GM21515 (cell line): ENCODE measurements around the gene ABR.

Experiments used
- ATAC-seq: cut with Tn5 transposase; IDR thresholded peaks from one replicate; pipeline ENCODE4 v1.9.1; 2021; ENCODE audit not compliant: unreplicated experiment

The ABR gene

DNA sequence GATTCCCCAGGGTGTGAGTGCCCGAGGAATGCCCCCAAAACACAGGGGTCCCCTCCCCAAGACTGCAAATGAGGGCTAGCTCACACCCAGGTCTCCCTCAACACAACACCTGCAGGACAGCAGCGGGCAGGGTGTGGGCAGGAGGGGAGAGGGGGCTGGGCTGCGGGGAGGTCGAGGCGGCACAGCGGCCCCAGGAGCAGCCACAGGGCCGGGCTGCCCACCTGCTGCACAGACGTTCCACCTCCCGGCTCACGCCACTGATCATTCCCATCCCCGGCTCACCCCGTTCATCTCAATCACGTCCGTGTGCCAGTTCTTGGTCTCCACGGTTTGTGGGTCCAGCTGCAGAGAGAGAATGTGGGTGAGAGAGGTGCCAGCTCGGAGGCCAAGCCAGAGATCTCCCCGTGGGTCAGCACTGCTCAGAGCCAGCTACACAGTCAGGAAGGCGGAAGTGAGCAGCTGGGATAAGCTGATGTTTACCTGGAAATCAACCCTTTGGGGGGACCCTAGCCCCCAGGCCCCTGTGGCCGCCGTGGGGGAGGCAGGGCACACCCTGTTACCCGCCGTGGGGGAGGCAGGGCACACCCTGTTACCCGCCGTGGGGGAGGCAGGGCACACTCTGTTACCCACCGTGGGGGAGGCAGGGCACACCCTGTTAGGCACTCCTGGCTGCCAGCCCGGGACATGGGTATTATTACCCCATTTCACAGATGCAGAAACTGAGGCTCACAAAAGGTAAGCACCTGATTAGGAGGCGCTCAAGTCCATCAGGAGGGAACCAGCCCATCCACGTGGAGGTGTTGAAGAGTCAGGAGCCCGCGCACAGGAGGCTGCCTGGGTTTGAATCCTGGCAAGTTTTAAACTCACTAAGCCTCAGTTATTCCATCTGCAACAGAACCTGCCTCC, 166.7 kb downstream of the ABR start:
- ATAC-seq, result no peak

DNA sequence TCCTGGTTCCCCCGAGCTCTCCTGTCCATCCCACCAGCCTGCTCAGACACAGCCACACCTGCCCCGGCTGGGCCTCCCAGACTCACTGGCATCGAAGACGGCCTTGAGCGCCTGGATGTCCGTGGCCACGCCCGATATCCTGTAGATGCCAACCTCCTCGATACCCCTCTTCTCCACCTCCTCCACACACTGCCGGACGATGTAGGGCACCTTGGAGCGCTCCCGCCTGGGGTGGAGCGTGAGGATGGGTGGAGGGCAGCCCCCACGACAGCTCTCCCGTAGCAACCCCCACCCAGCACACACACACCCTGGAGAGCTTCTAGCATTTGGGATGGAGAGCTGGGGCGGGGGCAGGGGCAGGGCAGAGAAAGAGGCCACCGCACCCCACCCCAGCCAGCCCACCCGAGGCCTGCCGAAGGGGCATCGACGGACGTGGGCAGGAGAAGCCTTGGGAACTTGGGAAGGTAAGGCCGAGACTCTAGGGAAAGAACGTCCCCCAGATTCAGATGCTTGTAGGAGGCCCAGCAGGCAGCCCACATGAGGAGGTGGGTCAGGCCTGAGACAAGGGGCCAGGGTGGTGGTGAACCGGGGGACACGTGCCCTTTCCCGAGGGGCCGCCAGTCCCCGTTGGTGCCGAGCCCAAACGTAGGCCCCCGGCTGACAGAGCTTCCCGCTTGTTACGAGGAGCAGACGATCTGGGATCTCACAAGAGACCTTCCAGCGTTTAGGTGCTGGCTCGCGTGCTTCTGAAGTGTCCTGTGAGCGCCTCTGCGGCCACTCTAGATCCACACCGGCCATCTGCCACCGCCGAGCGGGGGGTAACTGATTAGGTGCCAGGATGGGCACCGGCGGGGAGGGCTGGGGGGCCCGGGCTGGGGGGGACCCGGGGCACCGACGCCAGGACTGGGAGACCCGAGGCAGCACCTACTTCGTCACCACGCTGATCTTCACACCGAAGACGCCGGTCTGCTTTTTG, 167.7 kb downstream of the ABR start:
- no peak for ATAC-seq

DNA sequence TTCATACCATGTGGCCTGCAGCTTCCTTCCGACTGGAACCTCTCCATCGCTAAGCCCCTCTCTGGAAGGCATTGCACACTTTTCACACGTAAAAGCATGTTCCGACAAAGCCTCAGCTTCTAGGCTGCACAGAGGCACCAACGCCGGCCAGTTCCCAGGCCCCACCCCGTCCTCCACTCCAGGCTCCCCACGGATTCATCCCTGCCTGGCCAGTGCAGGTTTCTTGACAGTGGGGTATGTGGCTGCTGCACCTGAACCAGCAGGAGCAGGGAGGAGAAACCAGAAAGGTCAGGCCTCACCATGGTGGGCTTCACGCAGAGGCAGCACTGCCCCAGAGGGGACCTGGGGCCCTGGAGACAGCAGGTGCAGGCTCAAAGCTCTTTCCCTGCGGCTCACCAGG, 168.6 kb downstream of the ABR start:
- ATAC-seq, result no peak

DNA sequence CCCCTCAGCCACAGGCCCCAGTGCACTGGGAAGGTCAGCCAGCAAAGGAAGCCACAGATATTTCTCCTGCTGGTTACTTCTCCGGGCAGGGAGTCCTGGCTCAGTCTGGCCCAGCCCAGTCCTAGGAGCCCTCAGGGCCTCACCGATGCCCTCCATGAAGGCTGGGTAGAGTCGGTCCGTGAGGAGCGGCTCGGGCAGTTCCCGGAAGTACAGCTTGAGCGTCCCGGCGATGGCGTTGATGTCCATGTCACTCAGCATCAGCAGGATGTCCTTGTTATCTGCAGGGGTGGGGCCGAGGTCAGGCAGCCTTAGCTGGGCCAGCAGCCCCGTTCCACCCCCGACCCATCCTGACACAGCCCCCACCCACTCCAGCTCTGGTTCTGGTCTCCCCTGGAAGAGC, 169.2 kb downstream of the ABR start:
- no peak for ATAC-seq

DNA sequence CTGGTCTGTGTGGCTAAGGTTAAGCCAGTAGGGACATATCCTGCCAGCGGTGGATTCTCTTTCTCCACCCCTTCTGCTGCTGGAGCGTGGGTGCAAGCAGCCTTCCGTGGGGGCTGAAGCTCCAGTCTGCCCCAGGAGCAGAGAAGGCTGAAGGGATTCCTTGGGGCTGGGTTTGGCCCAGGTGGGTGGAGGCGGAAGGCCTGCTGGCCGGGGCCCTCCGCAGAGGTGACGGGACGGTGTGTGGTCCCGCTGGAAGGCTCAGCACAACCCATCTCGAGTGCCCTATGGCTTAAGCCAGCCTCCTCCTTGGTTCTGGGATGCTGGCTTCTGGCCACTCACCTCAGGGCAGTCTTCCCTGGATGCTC, 169.7 kb downstream of the ABR start:
- no peak for ATAC-seq

DNA sequence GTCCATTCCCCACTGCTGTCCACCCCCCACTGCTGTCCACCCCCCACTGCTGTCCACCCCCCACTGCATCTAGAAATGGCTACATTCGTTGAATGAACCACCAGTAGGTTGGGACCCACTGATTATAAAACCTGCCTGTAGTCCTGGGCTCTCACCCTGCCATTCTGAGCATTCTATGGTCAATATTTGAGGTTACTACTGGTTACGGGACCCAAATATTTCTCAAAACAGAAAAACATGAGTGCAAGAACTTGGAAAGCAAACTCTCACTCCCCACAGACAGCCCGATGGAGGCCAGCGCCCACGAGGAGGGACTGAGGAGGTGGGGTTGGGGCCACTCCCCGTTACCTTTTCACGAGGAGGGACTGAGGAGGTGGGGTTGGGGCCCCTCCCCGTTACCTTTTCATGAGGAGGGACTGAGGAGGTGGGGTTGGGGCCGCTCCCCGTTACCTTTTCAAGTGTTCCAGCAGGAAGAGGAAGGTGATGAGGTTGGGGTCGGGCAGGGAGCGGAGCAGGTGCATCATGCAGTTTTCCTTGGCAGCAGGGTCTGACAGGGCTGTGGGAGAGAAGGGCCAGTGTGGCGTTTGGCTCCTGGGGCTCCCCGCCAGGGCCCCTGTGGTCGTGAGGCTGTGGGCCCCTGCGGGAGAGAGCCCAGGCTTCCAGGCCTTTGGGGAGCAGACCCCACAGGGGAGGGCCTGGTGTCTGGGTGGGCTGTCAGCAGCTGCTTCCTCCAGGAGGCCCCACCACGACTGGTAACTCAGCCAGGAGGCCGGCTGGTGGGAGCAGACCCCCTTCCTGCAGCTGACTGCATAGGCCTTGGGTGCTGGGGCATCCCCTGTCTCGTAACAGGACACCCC, 170.3 kb downstream of the ABR start:
- ATAC-seq, result no peak

DNA sequence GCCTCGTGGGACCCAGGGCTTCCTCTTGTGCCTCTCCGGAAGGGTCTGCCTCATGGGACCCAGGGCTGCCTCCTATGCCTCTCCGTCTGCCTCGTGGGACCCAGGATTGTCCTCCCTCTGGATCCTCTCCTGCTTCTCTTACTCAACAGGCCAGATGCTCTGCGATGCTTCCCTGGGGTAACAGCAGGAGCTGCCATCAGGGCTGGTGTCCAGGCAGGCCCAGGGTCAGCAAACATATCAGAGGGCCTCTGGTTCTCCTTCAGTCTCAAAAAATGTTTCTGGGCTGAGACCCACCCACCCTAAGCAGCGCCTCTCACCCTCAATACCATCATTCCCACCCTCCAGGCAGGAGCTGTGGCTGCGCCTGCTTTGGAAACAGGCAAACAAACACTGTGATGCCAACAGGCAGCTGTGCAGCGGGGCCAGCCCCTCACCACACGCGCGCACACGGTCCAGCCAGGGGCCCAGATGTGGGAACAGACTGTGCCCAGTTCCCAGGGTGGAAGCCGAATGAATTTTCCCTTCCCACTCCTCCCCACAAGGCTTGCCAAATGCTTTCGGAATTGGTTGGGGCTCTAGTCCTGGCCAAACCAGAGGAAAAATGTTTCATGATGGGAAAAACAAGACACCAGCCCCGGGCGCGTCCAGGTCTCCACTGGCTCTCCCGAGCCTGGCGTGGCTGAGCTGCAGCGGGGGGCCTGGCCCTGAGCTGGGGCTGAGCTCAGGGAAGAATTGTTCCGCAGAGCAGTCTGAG, 171.6 kb downstream of the ABR start:
- no peak for ATAC-seq

DNA sequence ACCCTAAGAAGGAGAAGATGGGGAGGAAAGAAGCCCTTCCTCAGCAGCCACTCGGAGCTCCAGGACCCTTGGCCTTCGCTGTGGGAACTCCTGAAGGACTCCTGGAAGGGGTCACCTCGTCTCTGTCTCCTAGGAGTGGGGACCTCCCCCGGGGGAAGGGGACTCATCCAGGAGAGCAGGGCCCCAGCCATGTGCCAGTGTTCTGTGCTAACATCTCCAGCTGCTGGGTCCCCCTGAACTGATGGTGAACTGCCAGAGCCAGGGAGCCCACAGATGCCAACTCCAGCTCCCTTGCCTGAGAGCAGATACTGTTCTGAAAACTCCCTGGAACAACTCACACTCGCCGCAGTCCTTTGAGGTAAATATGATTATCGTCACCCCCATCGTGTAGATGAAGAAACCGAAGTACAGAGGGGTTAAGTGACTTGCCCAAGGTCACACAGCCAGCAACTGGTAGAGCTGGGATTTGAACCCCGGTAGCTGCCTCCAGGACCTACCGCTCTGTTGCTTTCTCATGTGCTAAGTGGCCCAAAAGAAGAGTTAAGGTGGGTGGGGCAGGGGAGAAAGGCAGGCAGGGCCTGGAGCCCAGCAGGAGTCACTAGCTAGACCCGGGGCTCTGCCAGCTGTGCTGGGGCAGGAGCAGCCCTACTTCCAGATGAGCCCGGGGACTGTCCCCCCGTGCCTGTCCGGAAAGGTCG, 172.3 kb downstream of the ABR start:
- no peak for ATAC-seq

DNA sequence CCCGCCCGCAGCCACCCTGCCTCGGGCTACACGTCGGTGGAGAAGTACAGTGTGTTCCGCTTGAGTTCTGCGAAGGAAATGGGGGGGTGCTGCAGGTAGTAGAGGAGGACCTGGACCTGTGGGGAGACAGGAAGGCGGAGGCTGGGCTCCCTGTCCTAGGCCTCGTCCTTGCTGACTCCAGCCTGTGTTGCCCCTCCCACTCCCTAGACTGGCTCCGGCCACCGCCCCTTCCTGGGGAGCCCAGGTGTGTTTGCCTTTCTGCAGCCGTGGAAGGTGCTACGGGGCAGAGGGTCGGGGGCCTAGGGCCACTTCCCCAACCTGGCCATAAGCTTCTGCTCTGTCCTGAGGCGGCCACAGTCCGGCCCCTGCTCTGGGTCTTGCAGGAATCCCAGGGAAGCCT, 173.7 kb downstream of the ABR start:
- no peak for ATAC-seq

DNA sequence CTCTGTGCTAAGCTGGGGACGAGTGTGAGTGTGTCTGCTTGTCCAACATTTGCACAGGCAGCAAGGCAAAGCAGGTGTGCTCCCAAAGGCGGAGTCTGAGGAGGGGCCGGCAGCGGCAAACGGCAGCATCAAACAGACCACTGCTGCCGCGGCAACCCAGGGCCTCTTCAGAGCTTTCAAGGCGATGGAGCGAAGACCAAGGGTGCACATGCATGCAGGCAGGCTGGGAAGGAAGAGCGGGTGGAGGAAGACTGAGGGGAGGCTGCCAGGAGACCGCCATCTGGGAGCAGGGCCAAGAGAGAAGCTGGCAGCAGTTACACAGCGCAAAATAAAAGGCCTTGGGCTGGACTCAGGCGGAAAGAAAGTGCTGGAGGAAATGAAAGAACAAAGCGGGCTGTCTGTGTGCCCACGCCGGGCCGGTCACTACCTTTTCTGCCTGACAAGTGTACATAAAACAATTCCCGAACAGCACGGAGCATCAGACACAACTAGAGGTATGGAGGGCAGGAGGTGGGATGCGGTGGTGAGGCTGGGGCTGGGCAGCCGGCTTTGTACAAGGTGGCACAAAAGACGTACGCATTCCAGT, 174.3 kb downstream of the ABR start:
- no peak for ATAC-seq

DNA sequence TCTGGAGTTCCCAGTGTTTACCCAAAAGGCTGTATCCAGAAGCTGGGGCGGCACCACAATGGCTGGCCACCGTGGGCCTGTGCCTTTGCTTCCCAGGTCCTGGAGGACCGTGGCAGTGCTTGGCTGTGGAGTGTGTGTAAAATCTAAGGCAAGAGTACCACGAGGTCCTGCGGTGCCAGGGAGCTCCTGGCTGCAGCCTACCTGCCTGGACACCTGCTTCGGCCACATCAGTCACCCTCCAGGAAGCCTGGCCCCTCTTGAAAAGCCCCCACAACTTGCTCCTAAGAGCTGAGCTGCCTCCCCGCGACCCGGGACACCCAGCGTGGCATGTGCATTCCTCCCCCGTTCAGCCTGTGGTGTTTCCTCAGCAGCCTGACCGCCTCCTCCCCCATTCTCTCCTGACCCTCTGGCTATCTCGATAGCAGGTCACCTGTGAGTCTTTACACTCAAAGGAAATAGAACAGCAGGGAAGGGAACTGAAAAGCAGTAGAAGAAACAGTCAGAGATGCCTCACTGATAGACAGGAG, 174.9 kb downstream of the ABR start:
- no peak for ATAC-seq

DNA sequence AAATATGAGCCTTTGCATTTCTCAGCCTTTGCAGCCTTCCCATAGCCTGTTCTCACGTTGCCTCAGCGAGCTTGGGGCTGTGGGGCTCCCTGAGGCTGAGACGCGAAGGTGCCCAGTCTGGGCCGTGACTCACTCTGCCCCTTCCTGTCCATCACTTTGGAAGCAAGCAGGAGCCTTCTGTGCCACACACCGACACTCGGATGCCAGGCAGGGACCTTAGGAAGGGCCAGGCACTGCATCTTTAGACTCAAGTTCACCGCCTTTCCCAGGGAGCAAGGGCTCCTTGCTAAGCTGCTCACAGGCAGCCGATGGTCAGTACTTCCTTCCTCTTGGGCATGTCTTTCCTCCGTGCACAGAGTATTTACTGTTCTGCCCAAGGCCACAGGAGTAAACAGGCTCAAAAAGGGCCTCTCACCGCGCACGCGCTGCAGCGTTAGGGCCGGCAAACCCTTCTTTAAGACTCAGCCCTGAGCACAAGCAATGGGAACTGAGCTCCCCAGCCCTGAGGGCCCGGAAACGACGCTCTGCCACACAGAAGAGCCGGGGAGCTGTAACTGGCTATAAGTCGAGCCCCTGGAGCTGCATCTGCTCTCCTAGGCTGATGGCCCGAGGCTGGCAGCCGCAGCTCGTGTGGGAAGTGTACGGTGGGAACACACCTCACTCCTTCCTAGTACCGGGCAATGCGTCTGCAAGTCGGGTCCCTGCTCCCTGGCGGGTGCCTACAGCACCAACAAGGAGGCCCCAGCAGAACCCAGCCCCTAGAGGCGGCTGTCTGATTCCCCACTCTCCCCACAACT, 175.6 kb downstream of the ABR start:
- ATAC-seq, result no peak

DNA sequence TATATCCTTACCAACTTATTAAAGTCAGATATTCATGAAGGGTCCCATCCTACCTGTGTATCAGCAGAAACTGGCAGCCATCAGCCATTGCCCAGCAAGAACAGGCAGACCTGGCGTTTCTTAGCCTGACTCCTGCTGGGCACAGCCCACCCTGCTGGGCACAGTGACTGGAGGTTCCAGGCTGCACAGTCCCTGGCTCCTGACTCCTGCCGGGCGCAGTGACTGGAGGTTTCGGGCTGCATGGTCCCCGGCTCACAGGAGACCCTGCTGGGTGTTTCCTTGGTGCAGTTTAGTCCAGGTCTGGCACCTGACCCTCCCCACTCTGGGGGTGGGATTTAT, 176.2 kb downstream of the ABR start:
- no peak for ATAC-seq

DNA sequence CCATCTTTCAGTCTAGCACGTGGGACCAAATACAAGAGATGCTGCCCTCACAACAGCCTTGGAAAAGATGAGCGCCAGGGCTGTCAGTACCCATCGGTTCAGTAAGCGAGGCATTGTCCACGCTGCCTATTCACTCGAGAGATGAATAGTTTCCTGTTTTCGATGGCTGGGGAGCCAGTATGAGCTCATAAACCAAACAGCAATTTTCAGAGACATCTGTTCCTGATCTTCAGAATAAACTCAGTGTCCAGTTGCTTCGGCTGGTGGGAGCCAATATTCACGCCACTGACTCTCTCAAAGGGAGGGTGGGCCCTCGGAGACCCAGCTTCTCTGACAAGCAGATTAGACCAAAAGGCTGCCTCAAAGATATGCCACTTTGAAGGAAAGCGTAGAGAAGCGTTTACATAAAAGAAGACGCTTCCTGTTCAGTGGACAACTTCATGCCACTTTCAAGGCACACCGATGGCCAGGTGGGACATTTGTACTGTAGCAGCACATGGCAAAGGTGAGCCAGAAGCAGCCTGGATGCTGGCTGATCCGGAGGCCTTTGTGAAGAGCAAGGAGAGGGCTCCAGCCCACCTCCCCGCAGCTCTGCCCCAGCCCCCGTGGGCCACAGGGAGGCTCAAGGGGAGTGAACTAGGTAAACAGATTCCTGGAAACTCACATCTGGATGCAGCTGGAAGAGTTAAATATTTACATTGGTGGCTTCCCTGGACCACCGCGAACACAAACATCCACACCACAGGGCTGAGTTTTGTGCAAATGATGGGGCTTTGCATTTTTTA, 176.8 kb downstream of the ABR start:
- ATAC-seq, result no peak

DNA sequence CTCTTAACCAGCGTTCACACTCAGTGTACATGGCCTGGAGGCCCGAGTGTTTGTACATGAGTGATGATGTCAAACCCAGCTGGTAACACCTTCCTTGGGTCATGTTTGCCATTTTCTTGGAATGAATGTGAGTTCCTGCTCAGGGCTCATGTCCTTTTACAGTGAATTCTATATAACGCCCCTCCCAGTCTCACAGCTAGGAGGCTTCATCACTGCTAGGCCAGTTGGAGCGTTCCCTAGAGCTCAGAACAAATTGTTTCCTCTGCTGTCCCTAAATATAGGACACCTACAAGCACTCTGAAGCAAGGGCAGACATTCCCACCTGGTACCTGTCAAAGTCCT, 177.4 kb downstream of the ABR start:
- ATAC-seq, result no peak

DNA sequence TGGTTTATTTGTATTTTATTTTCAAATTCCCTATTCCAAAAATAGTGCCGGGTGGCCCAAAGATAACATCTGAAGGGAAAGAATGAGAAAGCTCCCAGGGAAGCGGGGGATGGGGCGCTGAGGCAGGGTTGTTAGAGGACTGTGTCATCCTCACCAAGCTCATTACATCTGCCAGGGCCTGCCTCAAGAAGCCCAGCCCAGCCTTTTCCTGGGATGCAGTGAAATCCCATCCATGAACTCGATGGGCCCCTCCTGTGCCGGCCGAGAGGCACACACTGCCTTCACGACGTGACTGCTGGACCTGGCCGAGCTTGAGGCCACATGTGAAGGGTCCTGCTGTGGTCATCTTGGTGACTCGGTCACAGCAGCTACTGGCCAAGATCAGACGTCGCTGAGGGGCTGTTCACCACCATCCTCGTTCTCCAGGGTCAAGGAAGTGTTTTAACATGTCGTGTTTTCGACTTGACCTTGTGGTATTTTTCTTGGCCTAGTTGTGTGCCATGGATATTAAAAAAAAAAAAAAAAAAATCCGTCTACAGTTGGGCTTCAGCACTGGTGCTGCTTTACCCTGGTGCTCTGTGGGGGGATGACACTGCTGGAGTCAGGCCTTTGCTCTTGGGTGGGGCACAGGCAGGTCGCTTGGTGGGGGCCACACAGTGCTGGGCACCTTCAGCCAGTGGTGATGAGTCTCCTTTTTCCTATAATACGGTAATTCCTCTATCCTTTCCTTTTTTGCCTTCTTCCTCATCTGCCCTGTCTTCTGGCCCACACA, 178.0 kb downstream of the ABR start:
- ATAC-seq, result no peak
